Loucy (cell line): Measurements from ENCODE around the gene CAB39.

ENCODE experiments used
- EZH2phosphoT487 ChIP-seq: fragments of 200-600 bp; IDR thresholded peaks from 2 replicates; pipeline ENCODE4 v1.6.1; 2018; ENCODE audit warnings: antibody characterized with exemption, mild to moderate bottlenecking, moderate library complexity, borderline replicate concordance
- TF ChIP-seq, protein P1 (sequence below): fragments of 200-600 bp; sonication (generic); conservative IDR thresholded peaks from 2 replicates; pipeline ENCODE4 v1.5.1; 2014; ENCODE audit warnings: mild to moderate bottlenecking, antibody characterized with exemption, low read length

DNA sequence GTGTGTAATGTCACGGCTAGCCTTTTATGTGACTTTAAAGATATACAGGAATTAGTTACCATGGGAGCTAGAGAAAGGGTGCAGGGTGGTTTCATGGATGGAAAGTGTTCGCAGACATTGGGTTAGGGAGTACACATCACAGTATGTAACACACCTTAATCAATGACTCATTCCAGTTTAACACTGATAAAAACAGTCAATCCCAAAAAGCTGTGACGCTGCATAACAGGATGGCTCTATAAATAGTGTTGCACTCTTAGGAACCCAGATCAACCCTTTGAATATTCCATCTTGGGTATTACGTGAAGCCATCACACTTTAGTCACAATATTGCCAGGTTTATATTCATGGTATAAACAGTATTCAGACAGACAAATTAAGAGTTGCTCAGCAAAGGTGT is 33.6 kb downstream of the CAB39 start:
- TF ChIP-seq, protein P1, sequence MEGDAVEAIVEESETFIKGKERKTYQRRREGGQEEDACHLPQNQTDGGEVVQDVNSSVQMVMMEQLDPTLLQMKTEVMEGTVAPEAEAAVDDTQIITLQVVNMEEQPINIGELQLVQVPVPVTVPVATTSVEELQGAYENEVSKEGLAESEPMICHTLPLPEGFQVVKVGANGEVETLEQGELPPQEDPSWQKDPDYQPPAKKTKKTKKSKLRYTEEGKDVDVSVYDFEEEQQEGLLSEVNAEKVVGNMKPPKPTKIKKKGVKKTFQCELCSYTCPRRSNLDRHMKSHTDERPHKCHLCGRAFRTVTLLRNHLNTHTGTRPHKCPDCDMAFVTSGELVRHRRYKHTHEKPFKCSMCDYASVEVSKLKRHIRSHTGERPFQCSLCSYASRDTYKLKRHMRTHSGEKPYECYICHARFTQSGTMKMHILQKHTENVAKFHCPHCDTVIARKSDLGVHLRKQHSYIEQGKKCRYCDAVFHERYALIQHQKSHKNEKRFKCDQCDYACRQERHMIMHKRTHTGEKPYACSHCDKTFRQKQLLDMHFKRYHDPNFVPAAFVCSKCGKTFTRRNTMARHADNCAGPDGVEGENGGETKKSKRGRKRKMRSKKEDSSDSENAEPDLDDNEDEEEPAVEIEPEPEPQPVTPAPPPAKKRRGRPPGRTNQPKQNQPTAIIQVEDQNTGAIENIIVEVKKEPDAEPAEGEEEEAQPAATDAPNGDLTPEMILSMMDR, result no peak
- TF ChIP-seq EZH2phosphoT487, result no peak
